Measurements from ENCODE around the gene PACRG. TPM values are rescaled to one million over a fixed set of nuclear protein-coding genes. Genes with fewer than 3 reads are reported as not detected.

The PACRG gene
- total RNA-seq, 1 experiment from 2014 or later, result 0.44 TPM

DNA sequence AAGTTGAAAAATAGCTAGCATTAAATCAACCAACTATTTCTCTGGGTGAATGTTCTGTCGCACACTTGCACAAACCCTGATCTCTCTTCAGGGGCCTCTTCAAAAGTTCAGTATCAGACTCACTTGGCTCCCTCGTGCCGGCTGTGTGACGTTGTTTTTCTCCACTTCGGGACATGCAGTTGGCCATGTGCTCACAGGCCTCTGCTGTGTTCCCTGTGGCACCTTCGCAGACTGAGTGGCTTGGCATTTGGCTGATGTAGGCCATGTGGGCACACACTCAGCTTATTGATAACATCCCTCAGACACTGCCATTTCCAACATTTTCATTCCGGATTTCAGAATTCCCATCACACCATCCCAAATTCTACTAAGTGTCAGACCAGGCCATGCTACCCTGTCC is 49.3 kb downstream of the PACRG start (continued):
- TF ChIP-seq ZNF281 (CRISPR knock-in tag; IDR thresholded peaks at IDR 0.05) (no peak), JAZF1 (CRISPR knock-in tag; IDR thresholded peaks at IDR 0.05) (no peak), RORB (CRISPR knock-in tag; IDR thresholded peaks at IDR 0.05) (no peak), JUN (CRISPR knock-in tag; IDR thresholded peaks at IDR 0.05) (no peak), FOXJ3 (CRISPR knock-in tag; IDR thresholded peaks at IDR 0.05; ENCODE audit: borderline replicate concordance) (no peak), ELF4 (CRISPR knock-in tag; IDR thresholded peaks at IDR 0.05; ENCODE audit: low read depth) (no peak)
- TF ChIP-seq, protein P1, sequence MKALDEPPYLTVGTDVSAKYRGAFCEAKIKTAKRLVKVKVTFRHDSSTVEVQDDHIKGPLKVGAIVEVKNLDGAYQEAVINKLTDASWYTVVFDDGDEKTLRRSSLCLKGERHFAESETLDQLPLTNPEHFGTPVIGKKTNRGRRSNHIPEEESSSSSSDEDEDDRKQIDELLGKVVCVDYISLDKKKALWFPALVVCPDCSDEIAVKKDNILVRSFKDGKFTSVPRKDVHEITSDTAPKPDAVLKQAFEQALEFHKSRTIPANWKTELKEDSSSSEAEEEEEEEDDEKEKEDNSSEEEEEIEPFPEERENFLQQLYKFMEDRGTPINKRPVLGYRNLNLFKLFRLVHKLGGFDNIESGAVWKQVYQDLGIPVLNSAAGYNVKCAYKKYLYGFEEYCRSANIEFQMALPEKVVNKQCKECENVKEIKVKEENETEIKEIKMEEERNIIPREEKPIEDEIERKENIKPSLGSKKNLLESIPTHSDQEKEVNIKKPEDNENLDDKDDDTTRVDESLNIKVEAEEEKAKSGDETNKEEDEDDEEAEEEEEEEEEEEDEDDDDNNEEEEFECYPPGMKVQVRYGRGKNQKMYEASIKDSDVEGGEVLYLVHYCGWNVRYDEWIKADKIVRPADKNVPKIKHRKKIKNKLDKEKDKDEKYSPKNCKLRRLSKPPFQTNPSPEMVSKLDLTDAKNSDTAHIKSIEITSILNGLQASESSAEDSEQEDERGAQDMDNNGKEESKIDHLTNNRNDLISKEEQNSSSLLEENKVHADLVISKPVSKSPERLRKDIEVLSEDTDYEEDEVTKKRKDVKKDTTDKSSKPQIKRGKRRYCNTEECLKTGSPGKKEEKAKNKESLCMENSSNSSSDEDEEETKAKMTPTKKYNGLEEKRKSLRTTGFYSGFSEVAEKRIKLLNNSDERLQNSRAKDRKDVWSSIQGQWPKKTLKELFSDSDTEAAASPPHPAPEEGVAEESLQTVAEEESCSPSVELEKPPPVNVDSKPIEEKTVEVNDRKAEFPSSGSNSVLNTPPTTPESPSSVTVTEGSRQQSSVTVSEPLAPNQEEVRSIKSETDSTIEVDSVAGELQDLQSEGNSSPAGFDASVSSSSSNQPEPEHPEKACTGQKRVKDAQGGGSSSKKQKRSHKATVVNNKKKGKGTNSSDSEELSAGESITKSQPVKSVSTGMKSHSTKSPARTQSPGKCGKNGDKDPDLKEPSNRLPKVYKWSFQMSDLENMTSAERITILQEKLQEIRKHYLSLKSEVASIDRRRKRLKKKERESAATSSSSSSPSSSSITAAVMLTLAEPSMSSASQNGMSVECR (CRISPR knock-in tag; IDR thresholded peaks at IDR 0.05; ENCODE audit: borderline replicate concordance), result no peak

DNA sequence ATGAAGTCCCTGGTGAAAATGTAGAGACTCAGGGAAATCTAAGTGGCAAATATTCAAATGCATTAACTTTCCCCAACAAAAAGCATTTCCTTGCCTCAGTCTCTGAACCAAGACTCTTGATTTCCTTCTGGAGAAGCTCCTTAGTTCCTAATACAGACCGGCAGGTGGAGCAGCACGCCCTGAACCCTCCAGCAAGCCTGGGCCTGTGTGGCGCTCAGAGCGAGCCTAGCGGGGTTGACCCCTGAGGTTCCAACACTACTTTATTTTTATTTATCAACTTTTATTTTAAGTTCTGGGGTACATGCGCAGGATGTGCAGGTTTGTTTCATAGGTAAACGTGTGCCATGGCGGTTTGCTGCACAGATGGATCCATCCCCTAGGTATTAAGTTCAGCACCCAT is 50.8 kb downstream of the PACRG start:
- TF ChIP-seq TP53 (CRISPR knock-in tag; IDR thresholded peaks at IDR 0.05), result no peak
- no peak for TF ChIP-seq ZNF263 (CRISPR knock-in tag; IDR thresholded peaks at IDR 0.05; ENCODE audit: low read depth)
- TF ChIP-seq, protein P2, sequence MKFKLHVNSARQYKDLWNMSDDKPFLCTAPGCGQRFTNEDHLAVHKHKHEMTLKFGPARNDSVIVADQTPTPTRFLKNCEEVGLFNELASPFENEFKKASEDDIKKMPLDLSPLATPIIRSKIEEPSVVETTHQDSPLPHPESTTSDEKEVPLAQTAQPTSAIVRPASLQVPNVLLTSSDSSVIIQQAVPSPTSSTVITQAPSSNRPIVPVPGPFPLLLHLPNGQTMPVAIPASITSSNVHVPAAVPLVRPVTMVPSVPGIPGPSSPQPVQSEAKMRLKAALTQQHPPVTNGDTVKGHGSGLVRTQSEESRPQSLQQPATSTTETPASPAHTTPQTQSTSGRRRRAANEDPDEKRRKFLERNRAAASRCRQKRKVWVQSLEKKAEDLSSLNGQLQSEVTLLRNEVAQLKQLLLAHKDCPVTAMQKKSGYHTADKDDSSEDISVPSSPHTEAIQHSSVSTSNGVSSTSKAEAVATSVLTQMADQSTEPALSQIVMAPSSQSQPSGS (CRISPR knock-in tag; IDR thresholded peaks at IDR 0.05; ENCODE audit: borderline replicate concordance, low read depth), result no peak
- no peak for TF ChIP-seq SOX15 (CRISPR knock-in tag; IDR thresholded peaks at IDR 0.05)
- TF ChIP-seq, protein P3, sequence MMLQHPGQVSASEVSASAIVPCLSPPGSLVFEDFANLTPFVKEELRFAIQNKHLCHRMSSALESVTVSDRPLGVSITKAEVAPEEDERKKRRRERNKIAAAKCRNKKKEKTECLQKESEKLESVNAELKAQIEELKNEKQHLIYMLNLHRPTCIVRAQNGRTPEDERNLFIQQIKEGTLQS (CRISPR knock-in tag; conservative IDR thresholded peaks at IDR 0.05), result no peak
- no peak for TF ChIP-seq NR3C1 (CRISPR knock-in tag; conservative IDR thresholded peaks at IDR 0.05; ENCODE audit: low read depth)
- no peak for ATAC-seq
- H3K9me3 Mint-ChIP-seq, result peaks cover 27% of the 10 kb centered on the region

GRCh38 chr6:162785632-162786242 is 58.0 kb downstream of the PACRG start:
- ATAC-seq, result peak; percentile 47
- Mint-ChIP-seq H3K4me3 (no peak overlapping the region), H3K4me1 (peaks cover 2% of the 10 kb centered on the region; the same call in 1 of the 2 replicates), H3K27me3 (ENCODE audit: low read depth) (no peaks in the 10 kb centered on the region), H3K9me3 (peaks cover 25% of the 10 kb centered on the region), H3K36me3 (peaks cover 11% of the 10 kb centered on the region), H3K27ac (no peak overlapping the region)
- ChIA-PET CTCF (no interaction called here), POLR2A (no interaction called here)
- DNase-seq (ENCODE audit: low spot score), result no peak
- TF ChIP-seq, protein P4, sequence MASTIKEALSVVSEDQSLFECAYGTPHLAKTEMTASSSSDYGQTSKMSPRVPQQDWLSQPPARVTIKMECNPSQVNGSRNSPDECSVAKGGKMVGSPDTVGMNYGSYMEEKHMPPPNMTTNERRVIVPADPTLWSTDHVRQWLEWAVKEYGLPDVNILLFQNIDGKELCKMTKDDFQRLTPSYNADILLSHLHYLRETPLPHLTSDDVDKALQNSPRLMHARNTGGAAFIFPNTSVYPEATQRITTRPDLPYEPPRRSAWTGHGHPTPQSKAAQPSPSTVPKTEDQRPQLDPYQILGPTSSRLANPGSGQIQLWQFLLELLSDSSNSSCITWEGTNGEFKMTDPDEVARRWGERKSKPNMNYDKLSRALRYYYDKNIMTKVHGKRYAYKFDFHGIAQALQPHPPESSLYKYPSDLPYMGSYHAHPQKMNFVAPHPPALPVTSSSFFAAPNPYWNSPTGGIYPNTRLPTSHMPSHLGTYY (CRISPR knock-in tag; IDR thresholded peaks at IDR 0.05), result no peak
- no peak for TF ChIP-seq USF1 (CRISPR knock-in tag; IDR thresholded peaks at IDR 0.05)
- no peak for TF ChIP-seq PRDM15 (CRISPR knock-in tag; IDR thresholded peaks at IDR 0.05)

More for the DNA sequence above, 50.8 kb downstream of the PACRG start:
- H3K4me1 Mint-ChIP-seq, result no peaks in the 10 kb centered on the region
- ChIA-PET CTCF (no interaction called here), POLR2A (no interaction called here)
- no peak overlapping the region for H3K4me3 Mint-ChIP-seq
- H3K27me3 Mint-ChIP-seq (ENCODE audit: low read depth), result no peaks in the 10 kb centered on the region
- no peak for DNase-seq (ENCODE audit: low spot score)
- no peak overlapping the region for H3K27ac Mint-ChIP-seq
- H3K36me3 Mint-ChIP-seq, result peaks cover 10% of the 10 kb centered on the region
